KOPT-K1 (cell line): ENCODE results near the gene USP48.

Experiments
- H3K27ac ChIP-seq: fragments of 200-600 bp; sonication (generic); 2 replicates; pipeline ENCODE4 v1.5.1; 2016; ENCODE audit warnings: antibody characterized with exemption, mild to moderate bottlenecking, low read depth, low read length; ENCODE audit not compliant: poor library complexity, severe bottlenecking
- H3K36me3 ChIP-seq: fragments of 200-600 bp; sonication (generic); 2 replicates; pipeline ENCODE4 v1.5.1; 2017; ENCODE audit warnings: antibody characterized with exemption, mild to moderate bottlenecking, low read length, moderate library complexity; ENCODE audit not compliant: insufficient read depth
- H3K9me3 ChIP-seq: fragments of 200-600 bp; sonication (generic); 2 replicates; pipeline ENCODE4 v1.5.1; 2017; ENCODE audit warnings: antibody characterized with exemption, low read length, mild to moderate bottlenecking; ENCODE audit not compliant: insufficient read depth, poor library complexity, severe bottlenecking

USP48 gene

GRCh38 chr1:21721295-21721985 lies 61.5 kb downstream of the USP48 start:
- Histone ChIP-seq H3K9me3 (no peaks in the 10 kb centered on the region), H3K27ac (no peak overlapping the region), H3K36me3 (peaks cover 99% of the 10 kb centered on the region)

GRCh38 chr1:21716169-21716568 lies 66.8 kb downstream of the USP48 start:
- H3K36me3 ChIP-seq = peaks cover 100% of the 10 kb centered on the region

DNA sequence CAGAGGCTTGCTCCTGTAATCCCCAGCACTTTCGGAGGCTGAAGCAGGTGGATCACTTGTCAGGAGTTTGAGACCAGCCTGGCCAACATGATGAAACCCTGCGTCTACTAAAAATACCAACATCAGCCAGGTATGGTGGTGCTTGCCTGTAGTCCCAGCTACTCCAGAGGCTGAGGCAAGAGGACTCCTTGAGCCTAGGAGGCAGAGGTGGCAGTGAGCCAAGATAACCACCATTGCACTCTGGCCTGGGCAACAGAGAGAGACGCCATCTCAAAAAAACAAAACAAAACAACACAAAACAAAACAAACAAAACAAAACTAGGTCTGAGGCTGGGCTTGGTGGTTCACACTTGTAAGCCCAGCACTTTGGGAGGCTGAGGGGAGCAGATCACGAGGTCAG lies 75.1 kb downstream of the USP48 start:
- H3K9me3 ChIP-seq = no peaks in the 10 kb centered on the region
- H3K36me3 ChIP-seq = peaks cover 83% of the 10 kb centered on the region
- no peak overlapping the region for H3K27ac ChIP-seq

More at GRCh38 chr1:21716169-21716568, 66.8 kb downstream of the USP48 start:
- H3K9me3 ChIP-seq = no peaks in the 10 kb centered on the region
- H3K27ac ChIP-seq = no peak overlapping the region

GRCh38 chr1:21707086-21707840 lies 75.7 kb downstream of the USP48 start:
- Histone ChIP-seq H3K9me3 (no peaks in the 10 kb centered on the region), H3K27ac (no peak overlapping the region), H3K36me3 (peaks cover 83% of the 10 kb centered on the region)

GRCh38 chr1:21706151-21706835 lies 76.7 kb downstream of the USP48 start:
- Histone ChIP-seq H3K27ac (no peak overlapping the region), H3K9me3 (no peaks in the 10 kb centered on the region), H3K36me3 (peaks cover 83% of the 10 kb centered on the region)

DNA sequence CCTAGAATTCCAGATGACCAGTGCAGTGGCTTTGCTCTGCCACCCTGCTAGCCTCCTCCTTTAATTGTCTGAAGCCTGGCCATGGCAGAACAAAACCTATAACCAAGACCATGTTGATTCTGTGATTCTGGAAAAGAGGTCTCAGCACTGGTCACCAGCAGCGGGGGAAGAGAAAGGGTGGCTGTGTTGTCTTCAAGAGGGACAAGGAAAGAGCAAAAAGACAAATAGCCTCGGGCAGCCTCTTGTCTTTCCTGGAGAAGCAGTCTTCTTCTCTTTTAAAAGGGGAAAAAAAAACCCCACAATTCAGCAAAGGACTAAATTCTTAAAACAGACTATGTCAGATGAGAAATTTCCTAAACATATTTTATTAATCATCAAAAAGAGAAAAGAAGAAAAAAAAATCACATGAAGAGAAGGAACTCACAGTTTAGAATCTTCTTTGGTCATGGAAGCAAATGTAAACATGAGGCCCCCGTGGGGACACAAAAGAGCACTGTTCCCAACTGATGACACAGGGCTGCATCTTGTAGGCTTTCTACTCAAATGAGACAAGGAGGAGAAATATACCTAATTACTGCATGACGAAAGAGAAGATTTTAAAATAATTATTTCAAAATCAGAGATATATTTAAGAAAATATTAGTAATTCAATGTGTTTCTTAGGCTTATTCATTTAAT lies 77.5 kb downstream of the USP48 start:
- H3K27ac ChIP-seq = no peak overlapping the region
- no peaks in the 10 kb centered on the region for H3K9me3 ChIP-seq
- peaks cover 89% of the 10 kb centered on the region for H3K36me3 ChIP-seq

DNA sequence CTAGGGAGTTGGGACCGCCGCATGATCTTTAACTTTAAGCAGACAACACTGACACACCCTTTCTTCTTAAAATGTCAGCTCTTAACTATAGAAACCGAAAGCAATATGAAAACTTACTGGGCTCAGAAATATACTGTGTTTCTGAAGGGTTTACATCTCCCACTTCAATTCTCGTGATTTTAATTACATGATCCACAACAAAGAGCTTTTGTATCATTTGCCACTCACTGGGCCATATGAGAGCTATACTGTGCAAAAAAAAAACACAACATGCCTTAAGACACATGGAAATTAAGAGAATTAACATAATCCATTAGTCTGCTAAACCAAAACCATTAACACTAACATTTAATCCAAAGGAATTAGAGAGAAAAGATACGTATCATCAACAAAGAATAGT lies 78.8 kb downstream of the USP48 start:
- Histone ChIP-seq H3K27ac (no peak overlapping the region), H3K36me3 (peaks cover 88% of the 10 kb centered on the region), H3K9me3 (no peaks in the 10 kb centered on the region)

- peaks cover 90% of the 10 kb centered on the region for H3K36me3 ChIP-seq
- H3K27ac ChIP-seq = no peak overlapping the region
- no peaks in the 10 kb centered on the region for H3K9me3 ChIP-seq
Measured at GRCh38 chr1:21703318-21703963, 79.5 kb downstream of the USP48 start.

GRCh38 chr1:21702780-21703179 lies 80.2 kb downstream of the USP48 start:
- peaks cover 89% of the 10 kb centered on the region for H3K36me3 ChIP-seq
- no peak overlapping the region for H3K27ac ChIP-seq
- no peaks in the 10 kb centered on the region for H3K9me3 ChIP-seq

DNA sequence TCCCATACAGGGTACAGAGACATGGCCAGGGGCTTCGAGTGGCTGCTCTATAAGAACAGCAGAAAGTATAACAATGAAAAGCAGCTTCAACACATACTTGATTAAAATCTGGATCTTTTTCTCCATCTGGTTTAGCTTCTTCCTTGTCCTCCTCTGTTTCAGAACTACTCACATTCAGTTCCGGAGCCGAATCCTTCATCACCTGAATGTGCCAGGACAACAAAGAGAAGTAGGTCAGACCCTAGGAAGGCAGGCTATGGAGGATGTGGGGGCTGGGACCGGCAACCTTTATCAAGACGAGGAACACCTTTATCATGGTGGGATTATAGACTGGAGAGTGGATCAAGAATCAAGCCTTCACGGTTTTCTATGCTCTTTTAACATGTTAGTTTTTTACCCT lies 81.5 kb downstream of the USP48 start:
- H3K36me3 ChIP-seq = peaks cover 88% of the 10 kb centered on the region

GRCh38 chr1:21700094-21700493 lies 82.9 kb downstream of the USP48 start:
- Histone ChIP-seq H3K27ac (no peak overlapping the region), H3K9me3 (no peaks in the 10 kb centered on the region), H3K36me3 (peaks cover 88% of the 10 kb centered on the region)

More for the DNA sequence above, 81.5 kb downstream of the USP48 start:
- no peaks in the 10 kb centered on the region for H3K9me3 ChIP-seq
- no peak overlapping the region for H3K27ac ChIP-seq

DNA sequence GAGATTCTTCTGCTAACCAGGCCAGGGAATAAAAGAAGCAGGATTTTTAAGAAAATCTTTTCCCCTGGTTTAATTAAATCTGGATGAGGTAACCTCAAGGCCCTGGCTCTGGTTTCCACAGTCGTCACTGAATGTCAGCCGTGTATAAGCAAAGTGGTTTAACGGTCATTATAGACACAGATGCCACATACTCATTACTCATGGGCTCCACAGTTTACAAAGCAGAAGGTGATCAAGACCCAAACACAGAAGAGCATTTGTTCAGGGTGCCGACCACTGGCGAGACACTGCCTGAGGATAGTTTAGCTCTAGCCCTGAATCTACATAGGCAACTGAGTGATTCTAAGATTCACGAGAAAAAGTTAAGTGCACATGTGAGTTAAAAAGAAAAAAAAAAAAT lies 86.0 kb downstream of the USP48 start:
- Histone ChIP-seq H3K27ac (no peak overlapping the region), H3K9me3 (no peaks in the 10 kb centered on the region), H3K36me3 (peaks cover 87% of the 10 kb centered on the region)

DNA sequence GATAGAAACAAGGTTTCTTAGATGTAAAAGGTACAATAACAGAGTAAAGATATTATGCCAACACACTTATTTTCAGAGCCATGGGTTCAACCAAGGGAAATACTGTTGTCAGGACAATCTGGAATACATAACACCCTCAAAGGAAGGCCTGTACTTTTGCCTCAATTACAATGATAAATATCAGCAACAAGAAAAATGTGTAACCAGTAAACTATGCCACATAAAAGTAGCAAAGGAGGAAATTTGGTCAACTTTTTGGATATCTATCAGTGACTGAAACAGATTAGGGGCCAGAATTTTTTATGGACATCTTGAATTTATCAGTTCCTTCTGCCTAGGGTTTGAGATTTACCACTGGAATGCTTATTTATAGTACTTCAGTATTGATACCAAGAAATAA lies 89.2 kb downstream of the USP48 start:
- no peaks in the 10 kb centered on the region for H3K9me3 ChIP-seq
- H3K27ac ChIP-seq = no peak overlapping the region
- H3K36me3 ChIP-seq = peaks cover 91% of the 10 kb centered on the region

DNA sequence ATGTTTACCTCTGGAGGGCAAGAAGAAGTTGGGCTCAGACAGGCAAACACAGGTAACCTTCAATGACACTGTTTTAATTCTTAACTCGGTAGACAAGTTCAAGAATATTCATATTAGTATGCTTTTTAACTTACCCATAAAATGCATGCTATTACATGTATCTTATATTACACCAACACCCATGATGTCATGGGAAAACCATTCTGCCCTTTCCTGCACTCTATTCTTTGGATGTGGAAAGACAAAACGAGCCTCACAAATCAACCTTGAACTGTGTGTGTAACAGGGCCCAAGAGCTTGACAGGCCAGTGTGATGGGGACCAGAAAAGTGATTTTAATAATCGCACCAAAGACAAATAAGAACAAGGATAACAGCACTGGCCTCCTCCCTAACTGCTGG lies 91.2 kb downstream of the USP48 start:
- H3K9me3 ChIP-seq = no peaks in the 10 kb centered on the region
- H3K36me3 ChIP-seq = peaks cover 96% of the 10 kb centered on the region
- H3K27ac ChIP-seq = no peak overlapping the region
